Measurements from ENCODE around the gene WDR3. TPM values are rescaled to one million over a fixed set of nuclear protein-coding genes. Genes with fewer than 3 reads are reported as not detected.

WDR3 gene
- total RNA-seq, 4 donors from 2014 or later, result 12.9 to 29.2 (median 24.0) TPM

DNA sequence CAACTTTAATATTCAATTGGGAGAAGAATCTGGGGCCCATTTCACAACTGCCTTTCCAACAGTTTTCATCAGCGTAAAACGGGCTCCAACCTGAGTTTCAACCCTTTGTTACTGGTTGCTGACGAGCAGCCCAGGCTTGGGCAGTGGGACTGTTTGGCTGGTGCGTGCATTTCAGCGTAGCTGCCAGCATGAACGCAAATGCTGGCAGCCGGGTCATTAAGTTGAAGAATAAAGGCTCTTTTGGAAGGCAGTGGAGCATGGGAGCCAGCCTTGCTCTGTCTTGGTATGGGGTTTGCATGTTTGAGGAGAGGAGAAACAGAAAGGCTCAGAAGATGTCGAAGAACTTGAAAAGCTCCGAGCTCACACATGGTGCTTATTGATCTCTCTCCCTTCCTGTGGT is 40.7 kb downstream of the WDR3 start:
- in situ Hi-C loops (cut with MboI; ENCODE audit: low sequenced_read_pairs in 4 of 4), result no loop called here
- no peak for ATAC-seq
- DNase-seq, result no peak
- no peak overlapping the region for H3K4me3 ChIP-seq
- no peaks in the 10 kb centered on the region for H3K27me3 ChIP-seq
- TF ChIP-seq, protein P1, sequence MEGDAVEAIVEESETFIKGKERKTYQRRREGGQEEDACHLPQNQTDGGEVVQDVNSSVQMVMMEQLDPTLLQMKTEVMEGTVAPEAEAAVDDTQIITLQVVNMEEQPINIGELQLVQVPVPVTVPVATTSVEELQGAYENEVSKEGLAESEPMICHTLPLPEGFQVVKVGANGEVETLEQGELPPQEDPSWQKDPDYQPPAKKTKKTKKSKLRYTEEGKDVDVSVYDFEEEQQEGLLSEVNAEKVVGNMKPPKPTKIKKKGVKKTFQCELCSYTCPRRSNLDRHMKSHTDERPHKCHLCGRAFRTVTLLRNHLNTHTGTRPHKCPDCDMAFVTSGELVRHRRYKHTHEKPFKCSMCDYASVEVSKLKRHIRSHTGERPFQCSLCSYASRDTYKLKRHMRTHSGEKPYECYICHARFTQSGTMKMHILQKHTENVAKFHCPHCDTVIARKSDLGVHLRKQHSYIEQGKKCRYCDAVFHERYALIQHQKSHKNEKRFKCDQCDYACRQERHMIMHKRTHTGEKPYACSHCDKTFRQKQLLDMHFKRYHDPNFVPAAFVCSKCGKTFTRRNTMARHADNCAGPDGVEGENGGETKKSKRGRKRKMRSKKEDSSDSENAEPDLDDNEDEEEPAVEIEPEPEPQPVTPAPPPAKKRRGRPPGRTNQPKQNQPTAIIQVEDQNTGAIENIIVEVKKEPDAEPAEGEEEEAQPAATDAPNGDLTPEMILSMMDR (IDR thresholded peaks at IDR 0.05 in 4 of 5, conservative IDR thresholded peaks at IDR 0.05 in 1 of 5), result no peak
- no peak for TF ChIP-seq POLR2A (IDR thresholded peaks at IDR 0.05)
- intact Hi-C loops (cut with DNase I; ENCODE audit: low total_unique reads), result no loop called here
- H3K9me3 ChIP-seq, result no peaks in the 10 kb centered on the region
- H3K36me3 ChIP-seq, result no peaks in the 10 kb centered on the region
- peaks cover 0 to 8% of the 10 kb centered on the region in 2 donors for H3K4me1 ChIP-seq
- no peak overlapping the region for H3K27ac ChIP-seq

GRCh38 chr1:117971777-117972176 is 42.2 kb downstream of the WDR3 start:
- no peak for TF ChIP-seq POLR2A (IDR thresholded peaks at IDR 0.05)
- TF ChIP-seq, protein P1 (IDR thresholded peaks at IDR 0.05 in 4 of 5, conservative IDR thresholded peaks at IDR 0.05 in 1 of 5), result no peak
- Histone ChIP-seq H3K4me3 (no peak overlapping the region), H3K9me3 (no peaks in the 10 kb centered on the region), H3K36me3 (no peaks in the 10 kb centered on the region), H3K27ac (no peak overlapping the region), H3K4me1 (peaks cover 0 to 8% of the 10 kb centered on the region in 2 donors), H3K27me3 (no peaks in the 10 kb centered on the region)
- intact Hi-C loops (cut with DNase I; ENCODE audit: low total_unique reads), result no loop called here
- DNase-seq, result no peak
- in situ Hi-C loops (cut with MboI; ENCODE audit: low sequenced_read_pairs in 4 of 4), result no loop called here
- no peak for ATAC-seq

- Histone ChIP-seq H3K9me3 (no peaks in the 10 kb centered on the region), H3K36me3 (no peaks in the 10 kb centered on the region), H3K27ac (no peak overlapping the region), H3K27me3 (no peaks in the 10 kb centered on the region), H3K4me3 (no peak overlapping the region), H3K4me1 (no peaks in the 10 kb centered on the region)
- intact Hi-C loops (cut with DNase I; ENCODE audit: low total_unique reads) (no loop called here), in situ Hi-C loops (cut with MboI; ENCODE audit: low sequenced_read_pairs in 4 of 4) (no loop called here)
- ATAC-seq (no peak), DNase-seq (no peak)
- TF ChIP-seq POLR2A (IDR thresholded peaks at IDR 0.05), result no peak
- TF ChIP-seq, protein P1 (IDR thresholded peaks at IDR 0.05 in 4 of 5, conservative IDR thresholded peaks at IDR 0.05 in 1 of 5), result no peak
Measured at GRCh38 chr1:117976381-117976780, 46.8 kb downstream of the WDR3 start.

DNA sequence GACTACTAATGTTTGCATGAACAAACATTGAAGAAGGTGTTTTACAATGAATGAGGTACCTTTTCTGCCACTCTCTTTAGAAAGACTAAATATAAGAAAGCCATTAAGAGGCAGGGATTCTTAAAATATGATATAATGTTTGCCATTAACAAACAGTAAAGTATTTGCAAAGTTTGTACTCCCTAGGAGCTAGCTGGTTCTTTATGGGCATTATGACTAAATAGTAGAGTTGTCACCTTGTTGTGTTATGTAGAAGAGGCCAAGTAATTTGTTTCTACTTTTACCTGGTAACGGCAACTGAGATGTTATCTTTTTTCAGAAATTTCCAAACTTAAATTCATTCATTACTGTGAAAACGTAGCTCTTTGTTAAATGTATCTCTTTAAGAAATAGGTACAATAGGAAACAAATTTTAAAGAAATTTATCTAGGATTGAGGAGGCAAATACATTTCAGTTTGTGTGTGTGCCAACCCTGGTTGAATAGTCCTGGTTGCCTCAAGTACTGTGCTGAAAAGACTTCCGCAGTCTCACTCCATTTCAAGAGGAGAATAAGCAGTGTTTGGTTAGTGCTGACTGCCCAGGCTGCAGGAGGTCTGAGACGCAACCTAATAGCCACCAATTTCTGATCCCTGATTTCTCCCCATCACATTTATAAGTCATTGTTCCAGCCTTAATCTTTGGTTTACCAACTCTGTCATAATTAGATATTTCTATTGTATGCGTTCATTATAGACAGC is 52.1 kb downstream of the WDR3 start:
- DNase-seq (no peak), ATAC-seq (no peak)
- in situ Hi-C loops (cut with MboI; ENCODE audit: low sequenced_read_pairs in 4 of 4) (no loop called here), intact Hi-C loops (cut with DNase I; ENCODE audit: low total_unique reads) (no loop called here)
- no peak overlapping the region for H3K27ac ChIP-seq
- H3K4me3 ChIP-seq, result no peak overlapping the region
- no peaks in the 10 kb centered on the region for H3K36me3 ChIP-seq
- no peak for TF ChIP-seq POLR2A (IDR thresholded peaks at IDR 0.05)
- TF ChIP-seq, protein P1 (IDR thresholded peaks at IDR 0.05 in 4 of 5, conservative IDR thresholded peaks at IDR 0.05 in 1 of 5), result no peak
- H3K27me3 ChIP-seq, result no peaks in the 10 kb centered on the region
- H3K4me1 ChIP-seq, result no peaks in the 10 kb centered on the region
- no peaks in the 10 kb centered on the region for H3K9me3 ChIP-seq

DNA sequence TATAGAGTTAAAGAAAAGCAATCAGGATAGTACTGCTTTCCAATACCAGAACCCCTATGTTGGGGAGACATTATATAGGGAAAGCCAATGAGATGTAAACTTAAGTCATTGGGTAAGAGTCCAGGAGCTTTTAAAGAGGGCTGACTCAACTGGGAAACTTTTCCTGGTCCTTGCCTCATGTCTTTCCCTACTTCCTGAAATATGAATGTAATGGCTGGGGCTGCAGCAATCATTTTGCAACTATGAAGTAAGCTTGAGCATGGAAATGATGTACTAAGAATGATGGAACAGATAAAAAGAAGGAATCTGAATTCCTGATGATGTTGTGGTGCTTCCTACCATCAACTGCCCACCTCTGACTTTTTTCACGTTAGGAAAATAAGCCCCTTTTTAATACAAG is 55.7 kb downstream of the WDR3 start:
- in situ Hi-C loops (cut with MboI; ENCODE audit: low sequenced_read_pairs in 4 of 4) (no loop called here), intact Hi-C loops (cut with DNase I; ENCODE audit: low total_unique reads) (no loop called here)

More for the DNA sequence above, 55.7 kb downstream of the WDR3 start:
- no peak for TF ChIP-seq POLR2A (IDR thresholded peaks at IDR 0.05)
- TF ChIP-seq, protein P1 (IDR thresholded peaks at IDR 0.05 in 4 of 5, conservative IDR thresholded peaks at IDR 0.05 in 1 of 5), result no peak
- ATAC-seq (no peak), DNase-seq (no peak)
- Histone ChIP-seq H3K27me3 (no peaks in the 10 kb centered on the region), H3K27ac (no peak overlapping the region), H3K36me3 (no peaks in the 10 kb centered on the region), H3K9me3 (no peaks in the 10 kb centered on the region), H3K4me1 (no peaks in the 10 kb centered on the region), H3K4me3 (no peak overlapping the region)

All from gastrocnemius medialis (tissue), 4 donors.